ENCODE data around the gene GPBP1.
"Not testable (repeated sequence)": the region's sequence is repeated elsewhere in the genome, so short reads cannot be mapped to it uniquely, and the experiment has no call there.

The GPBP1 gene

GRCh38 chr5:57277085-57277484 lies 103.2 kb downstream of the GPBP1 start:
- Mint-ChIP-seq H3K4me3 (no peak overlapping the region), H3K27ac (no peak overlapping the region), H3K9me3 (peaks cover 6% of the 10 kb centered on the region), H3K27me3 (ENCODE audit: low read depth, poor library complexity) (peaks cover 2% of the 10 kb centered on the region), H3K36me3 (ENCODE audit: low read depth) (no peaks in the 10 kb centered on the region), H3K4me1 (no peaks in the 10 kb centered on the region)
- no peak for TF ChIP-seq CTCF (IDR thresholded peaks at IDR 0.05)
- no peak for DNase-seq

- no peak for TF ChIP-seq CTCF (IDR thresholded peaks at IDR 0.05)
- Mint-ChIP-seq H3K4me3 (no peak overlapping the region), H3K27me3 (ENCODE audit: low read depth, poor library complexity) (peaks cover 8% of the 10 kb centered on the region), H3K4me1 (no peaks in the 10 kb centered on the region), H3K27ac (no peak overlapping the region), H3K36me3 (ENCODE audit: low read depth) (peaks cover 4% of the 10 kb centered on the region), H3K9me3 (peaks cover 31% of the 10 kb centered on the region)
- no peak for DNase-seq
These were observed 107.0 kb downstream of the GPBP1 start for GRCh38 chr5:57280853-57281252.

- H3K9me3 Mint-ChIP-seq: peaks cover 67% of the 10 kb centered on the region
- H3K4me3 Mint-ChIP-seq; H3K36me3 Mint-ChIP-seq (ENCODE audit: low read depth); H3K27me3 Mint-ChIP-seq (ENCODE audit: low read depth, poor library complexity); H3K27ac Mint-ChIP-seq; DNase-seq; H3K4me1 Mint-ChIP-seq: not testable (repeated sequence)
These were observed 111.2 kb downstream of the GPBP1 start for GRCh38 chr5:57285084-57285483.

GRCh38 chr5:57291894-57292293 lies 118.0 kb downstream of the GPBP1 start:
- H3K4me3 Mint-ChIP-seq: no peak overlapping the region
- H3K9me3 Mint-ChIP-seq: peaks cover 32% of the 10 kb centered on the region
- no peaks in the 10 kb centered on the region for H3K27me3 Mint-ChIP-seq (ENCODE audit: low read depth, poor library complexity)
- no peaks in the 10 kb centered on the region for H3K36me3 Mint-ChIP-seq (ENCODE audit: low read depth)
- no peak overlapping the region for H3K27ac Mint-ChIP-seq
- no peak for TF ChIP-seq CTCF (IDR thresholded peaks at IDR 0.05)
- peaks cover 14% of the 10 kb centered on the region for H3K4me1 Mint-ChIP-seq
- DNase-seq: no peak

- no peak for TF ChIP-seq CTCF (IDR thresholded peaks at IDR 0.05)
- H3K4me1 Mint-ChIP-seq: peaks cover 14% of the 10 kb centered on the region
- no peaks in the 10 kb centered on the region for H3K36me3 Mint-ChIP-seq (ENCODE audit: low read depth)
- peaks cover 32% of the 10 kb centered on the region for H3K9me3 Mint-ChIP-seq
- no peaks in the 10 kb centered on the region for H3K27me3 Mint-ChIP-seq (ENCODE audit: low read depth, poor library complexity)
- no peak for DNase-seq
- H3K27ac Mint-ChIP-seq: no peak overlapping the region
- no peak overlapping the region for H3K4me3 Mint-ChIP-seq
These were observed 118.5 kb downstream of the GPBP1 start for GRCh38 chr5:57292336-57292735.

GRCh38 chr5:57298295-57298984 lies 124.6 kb downstream of the GPBP1 start:
- DNase-seq: peak; percentile 93
- Mint-ChIP-seq H3K27ac (no peak overlapping the region), H3K4me1 (peaks cover 35% of the 10 kb centered on the region), H3K9me3 (no peaks in the 10 kb centered on the region), H3K36me3 (ENCODE audit: low read depth) (no peaks in the 10 kb centered on the region), H3K4me3 (no peak overlapping the region), H3K27me3 (ENCODE audit: low read depth, poor library complexity) (peaks cover 4% of the 10 kb centered on the region)
- peak; percentile 74 for TF ChIP-seq CTCF (IDR thresholded peaks at IDR 0.05)
